BE2C (cell line): Measurements from ENCODE around the gene IL3.

Source experiments
- DNase-seq: peaks from one replicate; pipeline ENCODE4 v3.0.0-alpha.2; 2020
- H3K27me3 ChIP-seq: fragments of 250-450 bp; sonication (Bioruptor Pico); 2 replicates; pipeline ENCODE4 v1.5.1; 2020; ENCODE audit warnings: mild to moderate bottlenecking
- H3K36me3 ChIP-seq: fragments of 250-450 bp; sonication (Bioruptor Pico); 2 replicates; pipeline ENCODE4 v1.5.1; 2020; ENCODE audit warnings: mild to moderate bottlenecking
- H3K4me1 ChIP-seq: fragments of 250-450 bp; sonication (Bioruptor Pico); 2 replicates; pipeline ENCODE4 v1.5.1; 2020
- H3K4me3 ChIP-seq: 2 replicates; pipeline ENCODE4 v1.5.1; 2011; ENCODE audit warnings: low read depth, low read length
- H3K9me3 ChIP-seq: fragments of 250-450 bp; sonication (Bioruptor Pico); 2 replicates; pipeline ENCODE4 v1.5.1; 2020
- CTCF ChIP-seq: IDR thresholded peaks from 2 replicates; pipeline ENCODE4 v1.5.1; 2012; ENCODE audit warnings: mild to moderate bottlenecking, low read depth, low read length

The IL3 gene

GRCh38 chr5:132082329-132083023 is 22.0 kb downstream of the IL3 start:
- TF ChIP-seq CTCF = no peak
- no peaks in the 10 kb centered on the region for H3K27me3 ChIP-seq
- no peaks in the 10 kb centered on the region for H3K9me3 ChIP-seq
- H3K4me1 ChIP-seq = peaks cover 19% of the 10 kb centered on the region
- DNase-seq = no peak
- no peaks in the 10 kb centered on the region for H3K36me3 ChIP-seq
- no peak overlapping the region for H3K4me3 ChIP-seq

- Histone ChIP-seq H3K36me3 (no peaks in the 10 kb centered on the region), H3K4me1 (peaks cover 24% of the 10 kb centered on the region), H3K27me3 (no peaks in the 10 kb centered on the region), H3K4me3 (no peak overlapping the region), H3K9me3 (no peaks in the 10 kb centered on the region)
- no peak for TF ChIP-seq CTCF
- no peak for DNase-seq
These were observed 22.7 kb downstream of the IL3 start for GRCh38 chr5:132083071-132083678.

- Histone ChIP-seq H3K9me3 (no peaks in the 10 kb centered on the region; the same call in 1 of the 2 replicates), H3K4me1 (peaks cover 34% of the 10 kb centered on the region)
- no peak for TF ChIP-seq CTCF
These were observed 25.2 kb downstream of the IL3 start for GRCh38 chr5:132085686-132086085.

GRCh38 chr5:132086277-132086794 is 25.9 kb downstream of the IL3 start:
- Histone ChIP-seq H3K4me3 (no peak overlapping the region), H3K36me3 (no peaks in the 10 kb centered on the region), H3K4me1 (peaks cover 41% of the 10 kb centered on the region), H3K27me3 (no peaks in the 10 kb centered on the region), H3K9me3 (no peaks in the 10 kb centered on the region; the same call in 1 of the 2 replicates)
- peak; percentile 91 for DNase-seq
- TF ChIP-seq CTCF = no peak

More at GRCh38 chr5:132085686-132086085, 25.2 kb downstream of the IL3 start:
- no peak for DNase-seq
- H3K36me3 ChIP-seq = no peaks in the 10 kb centered on the region
- no peaks in the 10 kb centered on the region for H3K27me3 ChIP-seq
- H3K4me3 ChIP-seq = no peak overlapping the region

- no peaks in the 10 kb centered on the region; the same call in 1 of the 2 replicates for H3K9me3 ChIP-seq
- no peak overlapping the region for H3K4me3 ChIP-seq
- H3K27me3 ChIP-seq = no peaks in the 10 kb centered on the region
- peak; percentile 68 for DNase-seq
- H3K4me1 ChIP-seq = peaks cover 41% of the 10 kb centered on the region
- H3K36me3 ChIP-seq = no peaks in the 10 kb centered on the region
- no peak for TF ChIP-seq CTCF
These were observed 26.7 kb downstream of the IL3 start for GRCh38 chr5:132087176-132087575.

GRCh38 chr5:132087661-132088060 is 27.2 kb downstream of the IL3 start:
- Histone ChIP-seq H3K4me3 (no peak overlapping the region), H3K9me3 (no peaks in the 10 kb centered on the region; the same call in 1 of the 2 replicates), H3K27me3 (no peaks in the 10 kb centered on the region), H3K36me3 (no peaks in the 10 kb centered on the region), H3K4me1 (peaks cover 41% of the 10 kb centered on the region)
- no peak for DNase-seq
- TF ChIP-seq CTCF = no peak
